HEK293 (cell line): Measurements from ENCODE around the gene ALPK3.

Experiments used
- CTCF ChIA-PET: fragments of 350-600 bp; formaldehyde crosslinking; extraction: SDS; loops from one replicate; lab custom pipeline; 2021; ENCODE audit warnings: antibody characterized with exemption; lab: Yijun Ruan, JAX
- POLR2A ChIA-PET: fragments of 300-600 bp; formaldehyde crosslinking; extraction: SDS; loops from one replicate; lab custom pipeline; 2020; ENCODE audit warnings: antibody characterized with exemption, inconsistent platforms; lab: Yijun Ruan, JAX
- H3K27ac ChIP-seq: fragments of 200-500 bp; sonication (Bioruptor generic); 2 replicates; pipeline ENCODE4 v1.5.1; 2014; ENCODE audit warnings: low read depth, low read length, control low read depth, inconsistent platforms; ENCODE audit errors: extremely low read depth
- H3K36me3 ChIP-seq, 2 experiments: fragments of 200-500 bp in 1 of 2; sonication (Bioruptor generic) in 1 of 2; 1 replicate in 1 of 2; 2 replicates in 1 of 2; pipeline ENCODE4 v1.5.1; 2014 to 2017; ENCODE audit warnings: inconsistent platforms in 2 of 2, low read length in 2 of 2; ENCODE audit not compliant: control insufficient read depth in 2 of 2, insufficient read depth in 1 of 2
- H3K4me1 ChIP-seq: fragments of 200-500 bp; sonication (Bioruptor generic); 2 replicates; pipeline ENCODE4 v1.5.1; 2014; ENCODE audit warnings: mild to moderate bottlenecking, low read length, inconsistent platforms; ENCODE audit not compliant: control insufficient read depth, insufficient read depth
- H3K4me3 ChIP-seq: 2 replicates; pipeline ENCODE4 v1.5.1; 2011; ENCODE audit warnings: low read depth, mild to moderate bottlenecking, control low read depth, low read length, moderate library complexity
- H3K9me3 ChIP-seq: fragments of 200-500 bp; sonication (Bioruptor generic); 2 replicates; pipeline ENCODE4 v1.5.1; 2014; ENCODE audit warnings: low read depth, low read length, inconsistent platforms; ENCODE audit not compliant: control insufficient read depth, insufficient read depth
- BCL11B ChIP-seq: fragments of 450-650 bp; formaldehyde crosslinking; IDR thresholded peaks from 2 replicates; pipeline ENCODE4 v1.5.1; 2016; ENCODE audit warnings: low read depth, missing biosample characterization, missing genetic modification characterization
- FEZF1 ChIP-seq: fragments of 450-650 bp; formaldehyde crosslinking; IDR thresholded peaks from 2 replicates; pipeline ENCODE4 v1.5.1; 2016; ENCODE audit warnings: missing biosample characterization, missing genetic modification characterization
- KLF16 ChIP-seq: fragments of 450-650 bp; formaldehyde crosslinking; IDR thresholded peaks from 2 replicates; pipeline ENCODE4 v1.5.1; 2017; ENCODE audit warnings: missing biosample characterization, missing genetic modification characterization
- MZF1 ChIP-seq: fragments of 450-650 bp; formaldehyde crosslinking; IDR thresholded peaks from 2 replicates; pipeline ENCODE4 v1.5.1; 2017; ENCODE audit warnings: missing biosample characterization, missing genetic modification characterization, borderline replicate concordance
- PRDM4 ChIP-seq: fragments of 450-650 bp; formaldehyde crosslinking; IDR thresholded peaks from 2 replicates; pipeline ENCODE4 v1.5.1; 2017; ENCODE audit warnings: missing biosample characterization, missing genetic modification characterization
- ZNF112 ChIP-seq: fragments of 450-650 bp; formaldehyde crosslinking; IDR thresholded peaks from 2 replicates; pipeline ENCODE4 v1.5.0; 2017; ENCODE audit warnings: missing biosample characterization, missing genetic modification characterization
- ZNF138 ChIP-seq: fragments of 450-650 bp; formaldehyde crosslinking; IDR thresholded peaks from 2 replicates; pipeline ENCODE4 v1.5.1; 2016; ENCODE audit warnings: missing biosample characterization, missing genetic modification characterization, borderline replicate concordance
- ZNF155 ChIP-seq: fragments of 450-650 bp; formaldehyde crosslinking; IDR thresholded peaks from 2 replicates; pipeline ENCODE4 v1.5.1; 2016; ENCODE audit warnings: missing biosample characterization, missing genetic modification characterization
- ZNF211 ChIP-seq: fragments of 450-650 bp; formaldehyde crosslinking; IDR thresholded peaks from 2 replicates; pipeline ENCODE4 v1.5.1; 2016; ENCODE audit warnings: low read depth, missing biosample characterization, missing genetic modification characterization
- ZNF266 ChIP-seq: fragments of 450-650 bp; formaldehyde crosslinking; IDR thresholded peaks from 2 replicates; pipeline ENCODE4 v1.5.1; 2016; ENCODE audit warnings: missing biosample characterization, missing genetic modification characterization, low read depth
- ZNF274 ChIP-seq, 2 experiments: fragments of 200-500 bp in 1 of 2; fragments of 450-650 bp in 1 of 2; sonication (Bioruptor generic) in 1 of 2; formaldehyde crosslinking in 1 of 2; IDR thresholded peaks; 2 replicates each; pipeline versions ENCODE4 v1.5.1 to v1.6.1; 2014 to 2016; ENCODE audit warnings: borderline replicate concordance in 1 of 2, inconsistent platforms in 1 of 2, low read length in 1 of 2, missing biosample characterization in 1 of 2, missing genetic modification characterization in 1 of 2
- ZNF280D ChIP-seq: fragments of 450-650 bp; formaldehyde crosslinking; IDR thresholded peaks from 2 replicates; pipeline ENCODE4 v1.5.1; 2016; ENCODE audit warnings: missing biosample characterization, missing genetic modification characterization
- ZNF341 ChIP-seq: fragments of 450-650 bp; formaldehyde crosslinking; IDR thresholded peaks from 2 replicates; pipeline ENCODE4; 2016; ENCODE audit warnings: low read depth, missing biosample characterization, missing genetic modification characterization
- ZNF416 ChIP-seq: fragments of 450-650 bp; formaldehyde crosslinking; IDR thresholded peaks from 2 replicates; pipeline ENCODE4 v1.5.1; 2016; ENCODE audit warnings: missing biosample characterization, missing genetic modification characterization
- ZNF518A ChIP-seq: fragments of 450-650 bp; formaldehyde crosslinking; conservative IDR thresholded peaks from 2 replicates; pipeline ENCODE4 v1.5.1; 2016; ENCODE audit warnings: low read depth, missing biosample characterization, missing genetic modification characterization
- ZNF626 ChIP-seq: fragments of 450-650 bp; sonication (Bioruptor Pico); formaldehyde crosslinking; IDR thresholded peaks from 2 replicates; pipeline ENCODE4 v1.5.1; 2018; ENCODE audit warnings: missing biosample characterization, missing genetic modification characterization, inconsistent platforms
- ZNF704 ChIP-seq: fragments of 450-650 bp; formaldehyde crosslinking; IDR thresholded peaks from 2 replicates; pipeline ENCODE4 v1.5.1; 2016; ENCODE audit warnings: missing biosample characterization, missing genetic modification characterization

Gene ALPK3

GRCh38 chr15:84889991-84890669, 73.0 kb downstream of the ALPK3 start (continued):
- TF ChIP-seq ZNF341: no peak
- no peak for TF ChIP-seq BCL11B (tag by site-specific recombination)
- TF ChIP-seq ZNF211 (tag by site-specific recombination): no peak

GRCh38 chr15:84890670-84891162, 73.6 kb downstream of the ALPK3 start:
- no peaks in the 10 kb centered on the region for H3K9me3 ChIP-seq
- H3K4me1 ChIP-seq: no peaks in the 10 kb centered on the region
- H3K36me3 ChIP-seq: no peaks in the 10 kb centered on the region
- H3K27ac ChIP-seq: no peak overlapping the region
- H3K4me3 ChIP-seq: no peak overlapping the region
- POLR2A ChIA-PET: no interaction called here
- CTCF ChIA-PET: interaction anchor here (0.7 kb wide), 1 partner anchor 20 kb away, joined by 3 read pairs; no protein-coding TSS in a partner anchor
- TF ChIP-seq KLF16 (tag by site-specific recombination): no peak
- TF ChIP-seq ZNF266 (tag by site-specific recombination): no peak
- no peak for TF ChIP-seq ZNF280D (tag by site-specific recombination)
- no peak for TF ChIP-seq ZNF416 (tag by site-specific recombination)
- no peak for TF ChIP-seq ZNF274 (IDR thresholded peaks at IDR 0.05; ENCODE audit: low read length)
- no peak for TF ChIP-seq ZNF274 (tag by site-specific recombination; IDR thresholded peaks at IDR 0.05; ENCODE audit: borderline replicate concordance)
- TF ChIP-seq ZNF626: no peak
- TF ChIP-seq ZNF112: no peak
- TF ChIP-seq FEZF1 (tag by site-specific recombination): no peak
- no peak for TF ChIP-seq PRDM4
- no peak for TF ChIP-seq ZNF704 (tag by site-specific recombination)
- TF ChIP-seq ZNF155: no peak
- no peak for TF ChIP-seq ZNF138 (tag by site-specific recombination)
- TF ChIP-seq MZF1: no peak
- no peak for TF ChIP-seq ZNF518A (tag by site-specific recombination)
